GM18508 (cell line): ENCODE results near the gene NOTCH3.

Experiments
- ATAC-seq: cut with Tn5 transposase; IDR thresholded peaks from one replicate; pipeline ENCODE4 v1.9.1; 2021; ENCODE audit warnings: moderate number of reproducible peaks; ENCODE audit not compliant: insufficient read depth, unreplicated experiment

Gene NOTCH3

GRCh38 chr19:15173746-15174404 lies 26.9 kb downstream of the NOTCH3 start:
- ATAC-seq, result no peak

- ATAC-seq, result no peak
These were observed 30.4 kb downstream of the NOTCH3 start for GRCh38 chr19:15170345-15170744.

GRCh38 chr19:15169541-15170285 lies 31.1 kb downstream of the NOTCH3 start:
- no peak for ATAC-seq

- no peak for ATAC-seq
These were observed 34.1 kb downstream of the NOTCH3 start for GRCh38 chr19:15166700-15167099.

GRCh38 chr19:15161028-15161984 lies 39.5 kb downstream of the NOTCH3 start:
- ATAC-seq, result no peak

- no peak for ATAC-seq
These were observed 41.5 kb downstream of the NOTCH3 start for GRCh38 chr19:15159251-15159650.

- ATAC-seq, result no peak
These were observed 44.4 kb downstream of the NOTCH3 start for GRCh38 chr19:15156391-15156790.

GRCh38 chr19:15155296-15155695 lies 45.5 kb downstream of the NOTCH3 start:
- ATAC-seq, result no peak

- ATAC-seq, result no peak
These were observed 46.7 kb downstream of the NOTCH3 start for GRCh38 chr19:15154002-15154612.

GRCh38 chr19:15149737-15150136 lies 51.1 kb downstream of the NOTCH3 start:
- no peak for ATAC-seq

- ATAC-seq, result no peak
These were observed 53.7 kb downstream of the NOTCH3 start for GRCh38 chr19:15147090-15147489.

GRCh38 chr19:15144046-15144646 lies 56.6 kb downstream of the NOTCH3 start:
- ATAC-seq, result no peak

GRCh38 chr19:15142313-15142712 lies 58.5 kb downstream of the NOTCH3 start:
- no peak for ATAC-seq

GRCh38 chr19:15141143-15141542 lies 59.7 kb downstream of the NOTCH3 start:
- ATAC-seq, result no peak

- ATAC-seq, result no peak
These were observed 62.4 kb downstream of the NOTCH3 start for GRCh38 chr19:15138427-15138826.

GRCh38 chr19:15137777-15138176 lies 63.0 kb downstream of the NOTCH3 start:
- ATAC-seq, result no peak

GRCh38 chr19:15136234-15136954 lies 64.4 kb downstream of the NOTCH3 start:
- ATAC-seq, result no peak

- ATAC-seq, result no peak
These were observed 70.8 kb downstream of the NOTCH3 start for GRCh38 chr19:15129856-15130585.
